Thyroid gland (tissue), 4 donors: ENCODE data around the gene STAP2.

ENCODE experiments used
- CTCF ChIP-seq, 6 experiments: fragments of 200-600 bp in 3 of 6; fragments of 450-650 bp in 3 of 6; sonication (generic) in 3 of 6; IDR thresholded peaks; one replicate each; pipeline ENCODE4 v1.5.1; 2016 to 2019; ENCODE audit warnings: antibody characterized with exemption in 6 of 6, mild to moderate bottlenecking in 2 of 6, inconsistent platforms in 1 of 6, moderate library complexity in 1 of 6
- POLR2A ChIP-seq, 2 donors: fragments of 450-650 bp; IDR thresholded peaks; one replicate each; pipeline ENCODE4 v1.6.1; 2017; ENCODE audit warnings: antibody characterized with exemption in 2 of 2, mild to moderate bottlenecking in 2 of 2, moderate library complexity in 1 of 2

GRCh38 chr19:4367336-4367723 is 28.7 kb upstream of the STAP2 start:
- TF ChIP-seq CTCF (IDR thresholded peaks at IDR 0.05) = no peak
- TF ChIP-seq POLR2A (IDR thresholded peaks at IDR 0.05) = no peak
